Renal cortical epithelial cell (primary cell): ENCODE results near the gene CNPY1. TPM values are rescaled to one million over a fixed set of nuclear protein-coding genes. Genes with fewer than 3 reads are reported as not detected.
"Not testable (repeated sequence)": the region's sequence is repeated elsewhere in the genome, so short reads cannot be mapped to it uniquely, and the experiment has no call there.

Source experiments
- DNase-seq: peaks from one replicate; pipeline ENCODE4 v3.0.0-alpha.2; 2011; ENCODE audit warnings: low read depth
- total RNA-seq: library from RNA; depleted of rRNA; stranded (reverse); fragments of >200 nt; gene quantifications from 2 replicates; pipeline ENCODE4 v1.2.3, GENCODE V29; 2014

The CNPY1 gene
- not detected in 2 replicates for total RNA-seq

GRCh38 chr7:155546449-155546848 lies at the start of gene CNPY1:
TSS of gene CNPY1 (minus strand) at chr7:155546559. CDS start at chr7:155545929, 630 bp downstream.
- DNase-seq: not testable (repeated sequence)

- peak; percentile 44 for DNase-seq
These were observed 48.6 kb upstream of the CNPY1 start for GRCh38 chr7:155594961-155595366.

GRCh38 chr7:155594163-155594732 lies 47.9 kb upstream of the CNPY1 start:
- DNase-seq: no peak

GRCh38 chr7:155593461-155594162 lies 47.3 kb upstream of the CNPY1 start:
- DNase-seq: no peak

GRCh38 chr7:155591055-155591775 lies 44.9 kb upstream of the CNPY1 start:
- no peak for DNase-seq

GRCh38 chr7:155590215-155591018 lies 44.1 kb upstream of the CNPY1 start:
- DNase-seq: peak; percentile 7

- DNase-seq: no peak
These were observed 42.9 kb upstream of the CNPY1 start for GRCh38 chr7:155589001-155589980.

GRCh38 chr7:155588468-155588998 lies 42.2 kb upstream of the CNPY1 start:
- DNase-seq: no peak

GRCh38 chr7:155587486-155587885 lies 41.1 kb upstream of the CNPY1 start:
- DNase-seq: no peak

- DNase-seq: no peak
These were observed 40.6 kb upstream of the CNPY1 start for GRCh38 chr7:155586843-155587440.

GRCh38 chr7:155585951-155586350 lies 39.6 kb upstream of the CNPY1 start:
- no peak for DNase-seq

- DNase-seq: no peak
These were observed 39.2 kb upstream of the CNPY1 start for GRCh38 chr7:155585532-155585895.

GRCh38 chr7:155584763-155585531 lies 38.6 kb upstream of the CNPY1 start:
- DNase-seq: no peak

- DNase-seq: no peak
These were observed 37.9 kb upstream of the CNPY1 start for GRCh38 chr7:155584261-155584660.

- DNase-seq: no peak
These were observed 37.3 kb upstream of the CNPY1 start for GRCh38 chr7:155583636-155584035.

GRCh38 chr7:155581954-155582353 lies 35.6 kb upstream of the CNPY1 start:
- DNase-seq: no peak

- no peak for DNase-seq
These were observed 34.9 kb upstream of the CNPY1 start for GRCh38 chr7:155581107-155581830.

- no peak for DNase-seq
These were observed 34.0 kb upstream of the CNPY1 start for GRCh38 chr7:155580367-155580766.

GRCh38 chr7:155579565-155579964 lies 33.2 kb upstream of the CNPY1 start:
- no peak for DNase-seq
